Measurements from ENCODE around the gene ERCC8. TPM values are rescaled to one million over a fixed set of nuclear protein-coding genes. Genes with fewer than 3 reads are reported as not detected.
"Not testable (repeated sequence)": the region's sequence is repeated elsewhere in the genome, so short reads cannot be mapped to it uniquely, and the experiment has no call there.

Gene ERCC8, protein sequence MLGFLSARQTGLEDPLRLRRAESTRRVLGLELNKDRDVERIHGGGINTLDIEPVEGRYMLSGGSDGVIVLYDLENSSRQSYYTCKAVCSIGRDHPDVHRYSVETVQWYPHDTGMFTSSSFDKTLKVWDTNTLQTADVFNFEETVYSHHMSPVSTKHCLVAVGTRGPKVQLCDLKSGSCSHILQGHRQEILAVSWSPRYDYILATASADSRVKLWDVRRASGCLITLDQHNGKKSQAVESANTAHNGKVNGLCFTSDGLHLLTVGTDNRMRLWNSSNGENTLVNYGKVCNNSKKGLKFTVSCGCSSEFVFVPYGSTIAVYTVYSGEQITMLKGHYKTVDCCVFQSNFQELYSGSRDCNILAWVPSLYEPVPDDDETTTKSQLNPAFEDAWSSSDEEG
- total RNA-seq (2014; rRNA removed; shearing (Covaris generic)), result 27.4 and 45.4 TPM in 2 replicates

DNA sequence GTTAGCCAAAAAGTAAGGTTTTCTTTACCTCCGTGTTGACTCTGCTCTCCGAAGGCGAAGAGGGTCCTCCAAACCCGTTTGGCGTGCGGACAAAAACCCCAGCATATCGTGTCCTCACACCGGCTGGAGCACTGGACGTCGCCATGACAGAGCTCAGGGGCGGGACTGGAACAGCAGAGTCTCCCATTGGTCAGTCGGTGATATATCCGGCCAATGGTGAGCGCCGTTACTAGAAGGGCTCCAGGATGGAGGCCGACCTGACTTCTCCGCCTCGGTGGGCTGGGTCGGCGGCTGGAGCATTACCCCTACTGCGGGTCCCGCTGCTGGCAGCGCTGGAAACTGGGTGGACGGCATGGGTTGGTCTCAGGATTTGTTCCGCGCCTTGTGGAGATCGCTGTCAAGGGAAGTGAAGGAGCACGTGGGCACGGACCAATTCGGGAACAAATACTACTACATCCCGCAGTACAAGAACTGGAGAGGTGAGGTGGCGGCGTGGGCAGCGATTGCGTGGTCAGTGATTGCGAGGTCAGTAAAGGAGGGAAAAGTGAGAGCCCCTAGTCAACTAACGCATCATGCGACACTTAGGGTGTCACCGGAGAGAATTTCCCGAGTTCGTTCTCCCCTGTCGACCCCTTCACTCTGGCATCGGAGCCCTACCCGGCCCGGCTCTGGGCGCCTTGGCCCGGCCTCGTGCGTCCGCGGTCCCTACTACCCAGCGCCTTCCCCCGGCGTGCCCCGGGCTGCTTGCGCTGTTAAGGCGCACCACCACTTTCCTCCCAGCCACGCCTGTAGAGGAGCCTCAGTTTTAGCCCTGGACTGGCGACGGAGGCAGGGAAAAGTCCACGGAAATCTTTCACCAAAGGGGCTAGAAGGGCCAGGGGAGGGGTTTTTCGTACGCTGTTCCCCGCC lies at the start of gene ERCC8, which contains the start of gene NDUFAF2:
TSS of gene ERCC8 (minus strand) at position 167 of the 909 bp plus-strand sequence. CDS start at position 105, 62 bp downstream.
TSS of gene NDUFAF2 (plus strand) at position 302 of the 909 bp plus-strand sequence. CDS start at position 353, 51 bp downstream.
- DNase-seq (ENCODE audit: low read depth), result peak; percentile 95

GRCh38 chr5:60993875-60994571 lies 49.2 kb upstream of the ERCC8 start:
- DNase-seq (ENCODE audit: low read depth), result no peak

DNA sequence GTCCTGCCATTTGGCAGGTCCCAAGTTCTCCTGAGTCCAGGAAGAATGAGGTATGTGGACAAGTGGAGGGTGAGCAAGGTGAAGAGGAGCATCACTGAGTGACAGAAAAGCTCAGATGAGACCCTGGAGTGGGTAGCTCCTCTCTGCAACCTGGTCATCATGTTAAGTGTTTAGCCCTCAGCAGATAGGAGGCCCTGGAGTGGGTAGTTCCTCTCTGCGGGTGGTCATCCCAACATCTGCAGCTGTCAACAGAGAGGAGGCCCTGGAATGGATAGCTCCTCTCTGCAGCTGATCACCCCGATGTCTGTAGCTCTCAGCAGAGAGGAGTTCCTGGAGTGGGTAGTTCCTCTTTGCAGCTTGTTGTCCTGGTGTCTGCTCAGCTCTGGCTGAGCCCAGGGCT lies 48.6 kb upstream of the ERCC8 start:
- no peak for DNase-seq (ENCODE audit: low read depth)

DNA sequence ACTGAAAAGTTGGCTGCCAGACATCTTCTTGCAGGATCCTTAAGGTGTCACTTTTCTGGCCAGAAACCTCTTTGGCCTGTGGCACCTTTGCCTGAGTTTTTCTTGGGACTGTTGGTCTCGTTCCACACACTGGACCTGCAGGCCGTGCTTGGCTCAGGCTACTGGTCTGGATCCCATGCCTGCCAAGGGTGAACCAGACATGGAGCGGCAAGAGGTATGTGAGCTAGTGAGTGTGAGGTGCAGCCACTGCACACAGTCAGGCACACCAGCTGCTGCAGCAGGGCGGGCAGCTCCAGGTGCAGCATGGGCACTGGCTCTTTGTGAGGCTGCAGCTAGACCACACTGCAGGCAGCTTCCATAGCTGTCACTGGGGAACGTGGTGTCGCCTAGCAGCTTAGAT lies 48.0 kb upstream of the ERCC8 start:
- DNase-seq (ENCODE audit: low read depth), result no peak

- DNase-seq (ENCODE audit: low read depth), result no peak
Observed at GRCh38 chr5:60989790-60990189, 44.9 kb upstream of the ERCC8 start.

GRCh38 chr5:60982127-60982526 lies 37.3 kb upstream of the ERCC8 start:
- DNase-seq (ENCODE audit: low read depth), result not testable (repeated sequence)

GRCh38 chr5:60980511-60980910 lies 35.6 kb upstream of the ERCC8 start:
- no peak for DNase-seq (ENCODE audit: low read depth)

DNA sequence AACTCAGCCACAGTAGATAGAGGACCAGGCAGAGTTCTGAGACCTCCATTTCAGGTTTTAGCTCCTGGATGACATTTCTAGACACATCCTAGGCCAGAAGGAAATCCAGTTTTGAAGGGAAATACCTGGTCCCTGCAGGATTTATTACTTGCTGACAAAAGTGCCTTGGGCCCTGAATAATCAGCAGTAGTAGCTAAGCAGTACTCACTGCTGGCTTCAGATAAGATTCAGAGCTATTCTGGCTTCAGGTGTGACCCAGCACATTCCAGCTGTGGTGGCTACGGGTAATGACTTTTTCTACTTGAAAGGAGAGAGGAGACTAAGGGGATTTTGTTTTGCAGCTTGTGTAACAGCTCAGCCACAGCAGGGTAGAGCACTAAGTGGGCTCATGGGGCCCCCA lies 34.1 kb upstream of the ERCC8 start:
- no peak for DNase-seq (ENCODE audit: low read depth)

- no peak for DNase-seq (ENCODE audit: low read depth)
Observed at GRCh38 chr5:60977956-60978737, 33.3 kb upstream of the ERCC8 start.

DNA sequence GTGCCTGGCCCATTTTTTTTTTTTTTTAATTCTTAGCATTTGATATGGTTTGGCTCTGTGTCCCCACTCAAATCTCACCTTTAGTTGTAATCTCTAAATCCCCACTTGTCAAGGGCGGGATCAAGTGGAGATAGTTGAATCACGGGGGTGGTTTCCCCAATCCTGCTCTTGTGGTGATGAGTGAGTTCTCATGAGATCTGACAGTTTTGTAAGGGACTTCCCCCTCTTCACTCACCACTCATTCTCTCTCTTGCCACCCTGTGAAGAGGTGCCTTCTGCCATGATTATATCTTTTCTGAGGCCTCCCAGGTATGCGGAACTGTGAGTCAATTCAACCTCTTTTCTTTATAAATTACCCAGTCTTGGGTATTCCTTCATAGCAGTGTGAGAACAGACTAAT lies 27.4 kb upstream of the ERCC8 start:
- no peak for DNase-seq (ENCODE audit: low read depth)

DNA sequence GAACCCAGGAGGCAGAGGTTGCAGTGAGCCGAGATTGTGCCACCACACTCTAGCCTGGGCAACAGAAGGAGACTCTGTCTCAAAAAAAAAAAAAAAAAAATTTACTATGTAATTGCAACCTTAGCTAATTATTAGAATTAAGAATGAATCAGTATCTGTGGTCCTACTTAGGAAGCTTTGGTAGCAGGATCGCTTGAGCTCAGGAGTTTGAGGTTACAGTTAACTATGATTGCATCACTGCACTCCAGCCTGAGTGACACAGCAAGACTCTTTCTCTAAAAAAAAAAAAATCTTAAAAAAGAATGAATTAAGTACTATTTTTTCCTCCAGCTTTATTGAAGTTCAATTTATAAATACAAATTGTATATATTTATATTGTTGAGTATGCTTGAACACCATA lies 16.8 kb upstream of the ERCC8 start:
- DNase-seq (ENCODE audit: low read depth), result peak; percentile 11

GRCh38 chr5:60960591-60960990 lies 15.7 kb upstream of the ERCC8 start:
- peak; percentile 19 for DNase-seq (ENCODE audit: low read depth)

DNA sequence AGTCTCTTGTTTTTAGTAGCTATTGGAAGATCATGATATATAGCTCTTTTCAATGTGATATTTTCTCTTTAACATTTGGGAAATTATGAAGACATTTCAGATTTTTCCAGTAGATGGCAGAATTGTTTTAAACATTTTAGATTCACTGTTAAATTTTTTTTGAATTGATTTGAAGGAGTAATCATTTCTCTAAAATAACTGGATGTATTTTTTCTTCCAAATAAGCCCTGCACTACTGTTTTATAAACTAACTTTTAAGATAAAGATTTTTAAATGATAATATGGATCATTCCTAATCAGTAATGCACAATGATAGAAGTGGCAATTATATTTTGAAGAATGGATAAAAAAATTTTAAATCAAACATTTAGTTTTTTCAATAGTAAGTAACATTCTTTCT lies 14.3 kb upstream of the ERCC8 start:
- DNase-seq (ENCODE audit: low read depth), result no peak

DNA sequence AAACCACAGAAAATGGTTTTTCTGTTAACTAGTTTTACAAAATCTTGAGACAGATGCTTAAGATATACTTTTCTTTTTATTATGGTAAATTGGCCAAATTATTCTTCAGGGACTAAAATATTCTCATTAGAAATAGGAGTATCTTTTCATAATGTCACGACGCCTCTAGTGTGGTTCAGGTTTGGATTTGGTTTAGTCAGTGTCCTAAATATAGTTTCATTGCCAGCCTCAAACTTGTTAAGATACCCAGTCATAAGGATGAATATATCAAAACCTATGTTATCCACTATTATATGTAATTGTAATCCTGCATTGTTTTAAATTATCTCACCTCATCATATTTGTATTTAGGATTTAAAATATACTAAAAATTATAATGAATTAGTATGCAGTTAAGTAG lies 13.8 kb upstream of the ERCC8 start:
- DNase-seq (ENCODE audit: low read depth), result no peak

GRCh38 chr5:60958088-60958487 lies 13.2 kb upstream of the ERCC8 start:
- no peak for DNase-seq (ENCODE audit: low read depth)

GRCh38 chr5:60955239-60955638 lies 10.4 kb upstream of the ERCC8 start:
- DNase-seq (ENCODE audit: low read depth), result no peak

GRCh38 chr5:60948738-60949137 lies 3.9 kb upstream of the ERCC8 start:
- DNase-seq (ENCODE audit: low read depth), result no peak

- peak; percentile 52 for DNase-seq (ENCODE audit: low read depth)
Observed at GRCh38 chr5:60945813-60946187, 930 bp upstream of the ERCC8 start.

DNA sequence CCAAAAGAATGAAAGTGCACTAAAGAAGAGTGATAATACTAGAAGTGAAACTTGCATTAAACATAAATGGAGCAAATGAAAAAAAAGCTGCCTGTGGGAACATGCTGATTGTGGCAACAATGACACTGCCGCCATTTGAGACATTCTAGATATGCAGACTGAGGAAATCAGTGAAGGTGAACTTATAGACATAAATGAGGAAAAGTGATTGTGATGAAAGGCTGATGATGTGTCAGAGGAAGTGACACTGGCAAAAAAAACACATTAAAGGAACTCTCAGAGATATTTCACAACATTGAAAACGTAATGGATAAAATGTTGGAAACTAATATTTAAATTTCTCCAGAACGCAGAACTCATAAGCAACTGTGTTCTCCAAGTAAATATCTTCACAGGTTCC lies 1.2 kb downstream of the ERCC8 start:
- DNase-seq (ENCODE audit: low read depth), result peak; percentile 3

- no peak for DNase-seq (ENCODE audit: low read depth)
Observed at GRCh38 chr5:60929024-60929423, 15.8 kb downstream of the ERCC8 start.

DNA sequence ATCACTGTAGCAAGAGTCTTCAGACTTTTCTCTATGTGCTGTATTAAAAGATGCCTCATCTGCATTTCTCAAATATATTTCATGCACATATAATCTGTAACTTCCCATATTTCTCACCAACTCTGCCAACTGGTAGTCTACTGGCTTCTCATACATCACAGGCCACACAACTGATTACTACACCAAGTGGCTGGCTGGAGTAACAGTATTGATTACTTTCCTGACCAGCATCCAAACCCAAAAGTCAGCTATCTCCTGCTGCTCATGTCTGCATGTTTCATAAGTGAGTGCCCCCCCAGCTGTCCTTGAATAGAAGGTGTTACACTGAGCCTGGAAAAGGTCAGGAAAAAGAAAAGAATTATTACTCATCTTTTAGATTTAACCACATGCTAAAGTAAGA lies 17.4 kb downstream of the ERCC8 start:
- no peak for DNase-seq (ENCODE audit: low read depth)
